ENCODE data around the gene NCKAP5.

NCKAP5 gene

DNA sequence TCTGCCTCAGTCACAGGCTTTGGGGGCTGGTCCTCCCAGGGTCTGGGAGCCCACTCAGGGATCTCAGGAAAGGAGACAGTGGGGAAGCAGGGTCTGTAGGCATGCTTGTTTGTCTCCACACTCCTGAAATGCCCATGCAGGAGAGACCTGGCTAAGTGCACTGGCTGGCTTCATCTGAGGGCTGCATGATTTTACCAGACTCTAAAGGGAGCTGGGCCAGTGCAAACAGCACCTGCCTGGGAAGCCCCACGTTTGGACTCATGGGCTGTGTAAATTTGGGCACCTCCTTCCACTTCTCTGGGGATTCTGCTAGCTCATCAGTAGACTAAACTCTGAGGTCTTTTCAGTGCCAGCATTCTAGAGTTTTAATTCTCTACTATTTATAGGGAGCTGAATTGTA lies 931.9 kb downstream of the NCKAP5 start:
- Histone ChIP-seq H3K4me3 (ENCODE audit: low read depth, low read length) (no peak overlapping the region), H3K27me3 (no peaks in the 10 kb centered on the region), H3K9me3 (no peaks in the 10 kb centered on the region), H3K4me1 (no peaks in the 10 kb centered on the region), H3K36me3 (no peaks in the 10 kb centered on the region)
- DNase-seq: no peak
- TF ChIP-seq, protein P1, sequence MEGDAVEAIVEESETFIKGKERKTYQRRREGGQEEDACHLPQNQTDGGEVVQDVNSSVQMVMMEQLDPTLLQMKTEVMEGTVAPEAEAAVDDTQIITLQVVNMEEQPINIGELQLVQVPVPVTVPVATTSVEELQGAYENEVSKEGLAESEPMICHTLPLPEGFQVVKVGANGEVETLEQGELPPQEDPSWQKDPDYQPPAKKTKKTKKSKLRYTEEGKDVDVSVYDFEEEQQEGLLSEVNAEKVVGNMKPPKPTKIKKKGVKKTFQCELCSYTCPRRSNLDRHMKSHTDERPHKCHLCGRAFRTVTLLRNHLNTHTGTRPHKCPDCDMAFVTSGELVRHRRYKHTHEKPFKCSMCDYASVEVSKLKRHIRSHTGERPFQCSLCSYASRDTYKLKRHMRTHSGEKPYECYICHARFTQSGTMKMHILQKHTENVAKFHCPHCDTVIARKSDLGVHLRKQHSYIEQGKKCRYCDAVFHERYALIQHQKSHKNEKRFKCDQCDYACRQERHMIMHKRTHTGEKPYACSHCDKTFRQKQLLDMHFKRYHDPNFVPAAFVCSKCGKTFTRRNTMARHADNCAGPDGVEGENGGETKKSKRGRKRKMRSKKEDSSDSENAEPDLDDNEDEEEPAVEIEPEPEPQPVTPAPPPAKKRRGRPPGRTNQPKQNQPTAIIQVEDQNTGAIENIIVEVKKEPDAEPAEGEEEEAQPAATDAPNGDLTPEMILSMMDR (IDR thresholded peaks at IDR 0.05; ENCODE audit: low read depth, low read length): no peak

DNA sequence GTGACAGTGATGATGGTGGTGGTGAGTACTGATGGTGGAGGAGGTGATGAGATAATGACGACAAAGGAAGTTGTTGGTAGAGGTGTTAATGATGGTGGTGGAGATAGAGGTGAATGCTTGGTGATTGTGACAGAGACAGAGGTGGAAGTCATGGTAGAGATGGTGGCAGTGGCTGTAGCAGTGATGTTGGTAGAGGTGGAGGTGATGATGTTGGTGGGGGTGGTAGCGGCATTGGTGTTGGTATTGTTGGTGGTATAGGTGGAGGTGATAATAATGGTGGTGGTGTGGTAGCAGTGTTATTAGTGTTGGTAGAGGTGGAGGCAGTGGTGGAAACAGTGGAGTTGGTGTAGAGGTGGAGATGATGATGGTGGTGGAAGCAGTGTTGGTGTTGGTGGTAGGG lies 934.6 kb downstream of the NCKAP5 start:
- no peak for DNase-seq
- no peak overlapping the region for H3K4me3 ChIP-seq (ENCODE audit: low read depth, low read length)
- no peaks in the 10 kb centered on the region for H3K36me3 ChIP-seq
- no peaks in the 10 kb centered on the region for H3K4me1 ChIP-seq
- no peaks in the 10 kb centered on the region for H3K27me3 ChIP-seq
- no peaks in the 10 kb centered on the region for H3K9me3 ChIP-seq
- TF ChIP-seq, protein P1 (IDR thresholded peaks at IDR 0.05; ENCODE audit: low read depth, low read length): no peak

DNA sequence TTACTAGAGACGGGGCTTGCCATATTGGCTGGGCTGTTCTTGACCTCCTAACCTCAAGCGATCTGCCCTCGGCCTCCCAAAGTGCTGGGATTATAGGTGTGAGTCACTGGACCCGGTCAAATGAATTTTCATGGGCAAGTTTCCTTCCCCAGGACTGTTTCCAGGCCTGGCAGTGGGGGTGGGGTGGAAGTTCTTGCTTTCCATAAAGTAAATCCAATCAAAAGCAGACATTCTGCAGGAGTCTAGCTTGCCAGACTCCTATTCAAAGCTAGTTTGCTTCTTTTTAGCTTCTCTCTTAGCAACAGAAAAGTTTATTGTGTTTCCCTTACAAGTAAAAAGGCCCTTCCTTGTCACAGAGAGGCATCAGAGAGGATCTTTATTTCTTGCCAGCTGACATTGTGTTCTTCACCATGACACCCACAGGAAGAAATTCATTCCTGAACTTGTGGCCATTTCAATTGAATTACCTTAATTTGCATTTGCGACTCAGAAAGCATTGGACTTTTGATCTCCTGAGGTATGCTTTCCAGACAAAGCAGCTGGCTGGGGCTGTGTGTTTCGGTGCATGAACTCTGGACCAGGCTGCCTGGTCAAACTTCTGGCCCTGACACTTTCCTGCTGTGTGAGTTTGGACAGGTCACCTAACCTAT lies 936.1 kb downstream of the NCKAP5 start:
- TF ChIP-seq, protein P1 (IDR thresholded peaks at IDR 0.05; ENCODE audit: low read depth, low read length): no peak
- DNase-seq: no peak

DNA sequence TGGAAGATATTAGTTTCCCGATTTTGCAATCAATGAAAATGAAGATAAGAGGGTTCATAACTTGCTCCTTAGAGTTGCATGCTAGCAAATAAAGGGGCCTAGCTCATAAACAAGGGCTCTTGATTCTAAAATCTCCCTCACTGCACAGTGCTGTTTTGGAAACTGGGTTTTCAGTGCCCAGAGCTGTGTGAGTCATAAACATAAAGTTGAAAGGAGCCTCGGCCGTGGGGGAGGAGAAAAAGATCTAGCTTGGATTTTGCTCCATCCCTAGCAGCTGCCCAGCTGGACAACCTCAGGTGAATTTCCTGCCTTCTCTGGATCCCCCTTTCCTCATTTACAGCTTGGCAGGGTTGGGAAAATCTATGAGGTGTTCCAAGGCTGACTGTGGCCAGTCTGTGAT lies 940.7 kb downstream of the NCKAP5 start:
- TF ChIP-seq, protein P1 (IDR thresholded peaks at IDR 0.05; ENCODE audit: low read depth, low read length): no peak
- H3K4me3 ChIP-seq (ENCODE audit: low read depth, low read length): no peak overlapping the region
- no peaks in the 10 kb centered on the region for H3K36me3 ChIP-seq
- no peaks in the 10 kb centered on the region for H3K9me3 ChIP-seq
- H3K27me3 ChIP-seq: no peaks in the 10 kb centered on the region
- no peak for DNase-seq
- H3K4me1 ChIP-seq: no peaks in the 10 kb centered on the region

More for the DNA sequence above, 936.1 kb downstream of the NCKAP5 start:
- no peaks in the 10 kb centered on the region for H3K9me3 ChIP-seq
- no peaks in the 10 kb centered on the region for H3K27me3 ChIP-seq
- no peaks in the 10 kb centered on the region for H3K36me3 ChIP-seq
- H3K4me1 ChIP-seq: no peaks in the 10 kb centered on the region
- H3K4me3 ChIP-seq (ENCODE audit: low read depth, low read length): no peak overlapping the region

DNA sequence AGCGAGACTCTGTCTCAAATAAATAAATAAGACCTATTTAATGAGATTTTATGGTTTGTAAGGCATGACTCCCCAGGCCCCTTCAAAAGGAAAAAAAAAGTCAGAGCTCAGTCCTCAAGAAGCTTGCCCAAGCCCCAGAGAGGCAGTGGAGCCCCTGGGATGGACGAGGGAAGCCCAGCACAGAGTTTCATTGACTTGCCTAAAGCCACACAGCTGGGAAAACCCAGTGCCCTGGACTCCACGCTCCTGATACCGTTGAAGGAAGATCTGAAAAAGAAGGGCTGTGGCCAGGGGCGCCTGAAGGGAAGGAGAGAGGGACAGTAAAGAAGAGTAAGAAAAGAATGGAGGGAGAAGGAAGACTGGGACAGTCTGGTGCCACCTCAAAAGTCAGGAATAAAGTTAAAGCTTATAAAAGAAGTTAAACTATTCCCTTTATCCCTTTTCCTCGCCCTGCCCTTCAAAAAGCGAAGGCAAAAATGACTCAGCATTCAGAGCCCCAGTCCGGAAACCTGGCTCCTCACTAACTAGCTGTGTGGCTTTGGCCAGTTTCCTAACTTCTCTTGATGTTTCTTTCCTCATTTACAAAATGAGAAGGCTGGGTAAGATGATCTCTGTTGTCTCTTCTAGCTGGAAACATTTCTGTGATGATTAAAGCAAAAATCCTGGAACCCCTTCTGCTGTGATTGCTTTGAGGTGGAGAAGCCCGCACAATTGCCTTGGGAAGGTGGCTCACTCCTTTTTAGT lies 945.0 kb downstream of the NCKAP5 start:
- Histone ChIP-seq H3K36me3 (no peaks in the 10 kb centered on the region), H3K27me3 (no peaks in the 10 kb centered on the region), H3K4me3 (ENCODE audit: low read depth, low read length) (no peak overlapping the region), H3K9me3 (no peaks in the 10 kb centered on the region), H3K4me1 (no peaks in the 10 kb centered on the region)
- TF ChIP-seq, protein P1 (IDR thresholded peaks at IDR 0.05; ENCODE audit: low read depth, low read length): no peak
- DNase-seq: no peak

All from BE2C (cell line).